Gastrocnemius medialis (tissue), 4 donors: Measurements from ENCODE around the gene RPAP2.

Source experiments
- POLR2A ChIP-seq, 2 donors: fragments of 450-650 bp; IDR thresholded peaks; one replicate each; pipeline ENCODE4 v1.6.1; 2017; ENCODE audit warnings: antibody characterized with exemption in 2 of 2, mild to moderate bottlenecking in 2 of 2, moderate library complexity in 2 of 2
- TF ChIP-seq, protein P1 (sequence below), 5 experiments: fragments of 450-650 bp in 3 of 5; fragments of 200-600 bp in 2 of 5; sonication (generic) in 2 of 5; IDR thresholded peaks in 4 of 5; conservative IDR thresholded peaks in 1 of 5; 1 replicate in 4 of 5; 2 replicates in 1 of 5; pipeline ENCODE4 v1.5.1; 2016 to 2019; ENCODE audit warnings: antibody characterized with exemption in 5 of 5, mild to moderate bottlenecking in 3 of 5, moderate library complexity in 3 of 5

DNA sequence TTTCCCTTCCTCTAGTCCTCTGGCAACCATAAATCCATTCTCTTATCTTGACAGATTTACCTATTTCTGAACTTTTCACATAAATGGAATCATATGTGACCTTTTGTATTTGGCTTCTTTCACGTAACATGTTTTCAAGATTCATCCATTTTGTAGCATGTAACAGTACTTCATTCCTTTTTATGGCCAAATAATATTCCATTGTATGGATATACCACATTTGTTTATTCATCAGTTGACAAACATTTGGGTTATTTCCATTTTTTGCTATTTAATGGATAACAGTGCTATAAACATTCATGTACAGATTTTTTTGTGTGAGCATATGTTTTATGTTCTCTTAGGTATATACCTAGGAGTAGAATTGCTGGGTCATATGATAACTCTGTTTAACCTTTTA, 54.0 kb downstream of the RPAP2 start:
- TF ChIP-seq, protein P1, sequence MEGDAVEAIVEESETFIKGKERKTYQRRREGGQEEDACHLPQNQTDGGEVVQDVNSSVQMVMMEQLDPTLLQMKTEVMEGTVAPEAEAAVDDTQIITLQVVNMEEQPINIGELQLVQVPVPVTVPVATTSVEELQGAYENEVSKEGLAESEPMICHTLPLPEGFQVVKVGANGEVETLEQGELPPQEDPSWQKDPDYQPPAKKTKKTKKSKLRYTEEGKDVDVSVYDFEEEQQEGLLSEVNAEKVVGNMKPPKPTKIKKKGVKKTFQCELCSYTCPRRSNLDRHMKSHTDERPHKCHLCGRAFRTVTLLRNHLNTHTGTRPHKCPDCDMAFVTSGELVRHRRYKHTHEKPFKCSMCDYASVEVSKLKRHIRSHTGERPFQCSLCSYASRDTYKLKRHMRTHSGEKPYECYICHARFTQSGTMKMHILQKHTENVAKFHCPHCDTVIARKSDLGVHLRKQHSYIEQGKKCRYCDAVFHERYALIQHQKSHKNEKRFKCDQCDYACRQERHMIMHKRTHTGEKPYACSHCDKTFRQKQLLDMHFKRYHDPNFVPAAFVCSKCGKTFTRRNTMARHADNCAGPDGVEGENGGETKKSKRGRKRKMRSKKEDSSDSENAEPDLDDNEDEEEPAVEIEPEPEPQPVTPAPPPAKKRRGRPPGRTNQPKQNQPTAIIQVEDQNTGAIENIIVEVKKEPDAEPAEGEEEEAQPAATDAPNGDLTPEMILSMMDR (IDR thresholded peaks at IDR 0.05 in 4 of 5, conservative IDR thresholded peaks at IDR 0.05 in 1 of 5) = no peak
- TF ChIP-seq POLR2A (IDR thresholded peaks at IDR 0.05) = no peak
